AG09309 (cell line): Measurements from ENCODE around the gene GATAD2A.
"Not testable (repeated sequence)": the region's sequence is repeated elsewhere in the genome, so short reads cannot be mapped to it uniquely, and the experiment has no call there.

Source experiments
- DNase-seq: peaks from one replicate; pipeline ENCODE4 v3.0.0-alpha.2; 2010; ENCODE audit warnings: low read depth
- H3K4me3 ChIP-seq: 2 replicates; pipeline ENCODE4 v1.5.1; 2011; ENCODE audit warnings: mild to moderate bottlenecking, low read depth, low read length, moderate library complexity; ENCODE audit not compliant: control insufficient read depth
- TF ChIP-seq, protein P1 (sequence below): IDR thresholded peaks from 2 replicates; pipeline ENCODE4 v1.5.1; 2011; ENCODE audit warnings: mild to moderate bottlenecking, low read depth, low read length, inconsistent platforms; ENCODE audit not compliant: insufficient read depth, control insufficient read depth; ENCODE audit errors: missing control alignments

Gene GATAD2A

DNA sequence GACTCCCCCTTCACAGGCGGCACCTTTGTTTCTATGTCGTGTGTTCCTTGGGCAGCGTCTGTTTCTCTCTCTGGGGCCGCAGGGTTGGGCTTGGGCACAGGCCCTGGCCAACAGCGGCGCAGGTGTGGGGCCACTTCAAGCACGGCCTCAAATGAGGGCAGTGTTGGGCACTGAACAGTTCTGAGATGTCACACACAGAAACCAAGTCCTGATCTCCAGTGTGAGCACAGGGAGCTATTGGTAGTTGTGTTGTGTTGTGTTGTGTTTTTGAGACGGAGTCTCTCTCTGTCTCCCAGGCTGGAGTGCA is 42.7 kb downstream of the GATAD2A start:
- H3K4me3 ChIP-seq, result no peak overlapping the region
- no peak for DNase-seq
- TF ChIP-seq, protein P1, sequence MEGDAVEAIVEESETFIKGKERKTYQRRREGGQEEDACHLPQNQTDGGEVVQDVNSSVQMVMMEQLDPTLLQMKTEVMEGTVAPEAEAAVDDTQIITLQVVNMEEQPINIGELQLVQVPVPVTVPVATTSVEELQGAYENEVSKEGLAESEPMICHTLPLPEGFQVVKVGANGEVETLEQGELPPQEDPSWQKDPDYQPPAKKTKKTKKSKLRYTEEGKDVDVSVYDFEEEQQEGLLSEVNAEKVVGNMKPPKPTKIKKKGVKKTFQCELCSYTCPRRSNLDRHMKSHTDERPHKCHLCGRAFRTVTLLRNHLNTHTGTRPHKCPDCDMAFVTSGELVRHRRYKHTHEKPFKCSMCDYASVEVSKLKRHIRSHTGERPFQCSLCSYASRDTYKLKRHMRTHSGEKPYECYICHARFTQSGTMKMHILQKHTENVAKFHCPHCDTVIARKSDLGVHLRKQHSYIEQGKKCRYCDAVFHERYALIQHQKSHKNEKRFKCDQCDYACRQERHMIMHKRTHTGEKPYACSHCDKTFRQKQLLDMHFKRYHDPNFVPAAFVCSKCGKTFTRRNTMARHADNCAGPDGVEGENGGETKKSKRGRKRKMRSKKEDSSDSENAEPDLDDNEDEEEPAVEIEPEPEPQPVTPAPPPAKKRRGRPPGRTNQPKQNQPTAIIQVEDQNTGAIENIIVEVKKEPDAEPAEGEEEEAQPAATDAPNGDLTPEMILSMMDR, result no peak

DNA sequence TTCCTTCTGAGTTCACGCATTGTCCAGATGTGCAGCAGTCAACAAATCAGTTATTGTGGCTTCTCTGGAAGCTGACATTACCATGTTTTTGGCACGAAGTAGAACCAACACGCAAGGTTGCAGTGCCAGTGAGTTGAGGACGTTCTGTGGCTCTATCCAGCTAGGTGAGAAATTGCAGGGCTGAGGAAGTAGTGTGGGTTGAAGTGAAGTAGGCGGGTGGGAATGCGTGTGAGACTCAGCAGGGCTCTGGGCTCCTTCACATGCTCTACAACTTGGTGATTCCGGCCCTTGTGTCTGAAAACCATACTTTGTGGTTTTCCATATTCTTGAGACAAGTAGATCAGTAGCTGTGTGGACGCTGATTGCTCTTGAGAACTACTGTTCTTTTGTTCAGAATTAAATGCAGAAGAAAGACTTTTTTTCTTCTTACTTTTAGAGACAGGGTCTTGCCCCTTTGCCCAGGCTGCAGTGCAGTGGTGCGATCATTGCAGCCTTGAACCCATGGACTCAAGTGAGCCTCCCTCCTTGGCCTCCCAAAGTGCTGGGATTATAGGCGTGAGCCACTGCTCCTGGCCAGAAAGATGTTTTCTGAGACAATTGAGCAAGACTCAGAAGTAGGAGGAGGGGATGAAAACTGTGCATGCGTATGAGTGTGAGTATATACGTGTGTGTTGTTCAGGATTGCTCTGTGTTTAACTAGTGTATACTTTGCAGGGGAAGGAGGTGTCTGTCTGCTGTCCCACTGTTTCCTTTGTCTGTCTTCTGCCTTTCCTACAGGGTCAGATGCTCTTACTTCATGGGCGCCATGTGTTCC is 46.2 kb downstream of the GATAD2A start:
- TF ChIP-seq, protein P1, result no peak

DNA sequence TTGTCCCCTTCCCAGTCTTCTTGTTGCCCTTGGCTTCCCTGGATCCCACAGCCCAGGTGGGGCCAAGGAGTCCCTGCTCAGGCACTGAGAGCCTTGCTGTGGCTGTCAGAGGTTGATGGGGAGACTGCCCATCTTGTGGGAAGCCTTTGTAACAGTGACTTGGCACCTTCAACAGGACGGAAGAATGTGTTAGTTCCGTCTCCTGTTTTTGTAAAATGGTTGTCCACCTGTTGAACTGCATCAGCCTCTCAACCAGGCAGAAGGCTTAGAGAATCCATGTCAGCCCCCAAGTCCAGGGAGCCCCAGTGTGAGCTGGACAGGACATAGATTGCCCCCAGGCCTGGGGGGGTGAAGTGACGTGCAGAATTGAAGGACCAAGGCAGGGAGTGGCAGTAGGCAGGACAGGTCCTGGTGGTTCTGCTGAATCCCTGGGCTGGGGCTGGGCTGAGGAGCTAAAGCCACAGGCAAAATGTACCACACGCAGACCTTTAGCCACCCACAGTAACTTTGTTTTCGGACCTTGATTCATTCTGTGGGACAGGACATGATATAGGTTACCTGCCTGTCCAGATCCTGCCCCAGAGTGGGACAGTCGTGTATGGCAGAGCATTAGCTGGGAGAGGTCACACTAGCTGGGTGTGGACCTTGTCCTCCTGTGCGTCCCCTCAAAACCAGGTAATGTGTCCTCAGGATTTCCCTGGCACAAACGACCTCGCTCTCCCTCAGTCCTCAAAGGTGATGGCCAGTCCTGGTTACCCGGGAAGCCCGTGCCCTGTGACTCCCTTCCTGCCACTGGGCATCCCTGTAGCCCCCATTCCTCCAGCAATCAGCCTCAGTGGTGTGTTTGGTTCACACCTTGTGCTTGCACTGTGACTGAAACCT is 47.0 kb downstream of the GATAD2A start:
- TF ChIP-seq, protein P1, result no peak
- DNase-seq, result no peak
- H3K4me3 ChIP-seq, result no peak overlapping the region

More for the DNA sequence above, 46.2 kb downstream of the GATAD2A start:
- DNase-seq, result no peak
- H3K4me3 ChIP-seq, result no peak overlapping the region

DNA sequence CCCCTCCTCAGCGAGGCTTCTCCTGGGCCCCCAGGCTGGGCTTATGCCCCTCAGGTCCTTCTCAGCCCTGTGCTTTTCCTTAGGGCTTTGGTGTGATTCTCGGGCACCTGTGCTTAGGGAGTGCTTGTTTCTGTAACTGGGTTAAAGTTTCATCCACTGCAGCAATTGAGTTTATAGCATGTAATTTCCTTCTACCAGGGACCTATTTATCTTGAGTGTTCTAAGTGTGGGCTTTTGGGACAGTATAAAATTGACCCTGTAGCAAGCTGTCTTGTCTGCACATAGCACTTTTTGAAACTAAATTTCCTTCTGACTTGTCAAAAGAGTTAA is 47.6 kb downstream of the GATAD2A start:
- TF ChIP-seq, protein P1, result no peak
- H3K4me3 ChIP-seq, result no peak overlapping the region
- no peak for DNase-seq

DNA sequence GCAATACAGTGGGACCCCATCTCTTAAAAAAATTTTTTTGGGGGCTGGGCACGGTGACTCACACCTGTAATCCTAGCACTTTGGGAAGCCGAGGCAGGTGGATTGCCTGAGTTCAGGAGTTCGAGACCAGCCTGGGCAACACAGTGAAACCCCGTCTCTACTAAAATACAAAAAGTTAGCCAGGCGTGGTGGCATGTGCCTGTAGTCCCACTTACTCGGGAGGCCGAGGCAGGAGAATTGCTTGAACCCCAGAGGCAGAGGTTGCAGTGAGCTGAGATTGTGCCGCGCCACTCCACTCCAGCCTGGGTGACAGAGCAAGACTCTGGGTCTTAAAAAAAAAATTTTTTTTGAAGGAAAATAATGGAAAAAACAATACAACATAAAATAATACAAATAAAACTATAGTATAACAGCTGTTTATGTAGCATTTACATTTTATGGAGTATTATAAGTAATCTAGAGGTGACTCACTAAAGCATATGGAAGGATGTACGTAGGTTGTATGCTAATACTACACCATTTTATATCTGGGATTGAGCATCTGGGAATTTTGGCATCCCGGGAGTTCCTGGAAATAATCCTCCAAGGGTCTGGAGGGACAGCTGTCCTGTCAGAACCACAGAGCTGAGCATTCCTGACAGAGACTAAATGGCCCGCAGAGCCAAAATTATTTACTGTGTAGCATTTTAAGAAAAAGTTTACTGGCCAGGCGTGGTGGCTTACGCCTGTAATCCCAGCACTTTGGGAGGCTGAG is 49.9 kb downstream of the GATAD2A start:
- DNase-seq, H3K4me3 ChIP-seq: not testable (repeated sequence)

DNA sequence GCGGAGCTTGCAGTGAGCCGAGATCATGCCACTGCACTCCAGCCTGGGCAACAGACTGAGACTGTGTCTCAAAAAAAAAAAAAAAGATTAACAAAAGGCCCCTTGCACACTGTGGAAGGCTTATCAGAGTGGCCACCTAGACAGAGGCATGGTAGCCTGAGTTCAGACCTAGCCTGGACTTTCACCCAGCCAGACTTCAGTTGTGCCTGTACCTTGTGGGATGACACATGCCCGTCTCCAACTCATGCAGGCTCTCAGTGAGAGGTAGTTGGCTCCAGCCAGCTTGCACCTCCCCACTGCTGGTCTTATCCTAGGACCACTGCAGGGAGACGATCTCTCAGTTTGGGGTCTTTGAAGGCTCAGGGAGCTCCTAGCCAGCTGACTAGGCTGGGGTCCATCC is 52.2 kb downstream of the GATAD2A start:
- no peak overlapping the region for H3K4me3 ChIP-seq
- TF ChIP-seq, protein P1, result no peak
- no peak for DNase-seq

DNA sequence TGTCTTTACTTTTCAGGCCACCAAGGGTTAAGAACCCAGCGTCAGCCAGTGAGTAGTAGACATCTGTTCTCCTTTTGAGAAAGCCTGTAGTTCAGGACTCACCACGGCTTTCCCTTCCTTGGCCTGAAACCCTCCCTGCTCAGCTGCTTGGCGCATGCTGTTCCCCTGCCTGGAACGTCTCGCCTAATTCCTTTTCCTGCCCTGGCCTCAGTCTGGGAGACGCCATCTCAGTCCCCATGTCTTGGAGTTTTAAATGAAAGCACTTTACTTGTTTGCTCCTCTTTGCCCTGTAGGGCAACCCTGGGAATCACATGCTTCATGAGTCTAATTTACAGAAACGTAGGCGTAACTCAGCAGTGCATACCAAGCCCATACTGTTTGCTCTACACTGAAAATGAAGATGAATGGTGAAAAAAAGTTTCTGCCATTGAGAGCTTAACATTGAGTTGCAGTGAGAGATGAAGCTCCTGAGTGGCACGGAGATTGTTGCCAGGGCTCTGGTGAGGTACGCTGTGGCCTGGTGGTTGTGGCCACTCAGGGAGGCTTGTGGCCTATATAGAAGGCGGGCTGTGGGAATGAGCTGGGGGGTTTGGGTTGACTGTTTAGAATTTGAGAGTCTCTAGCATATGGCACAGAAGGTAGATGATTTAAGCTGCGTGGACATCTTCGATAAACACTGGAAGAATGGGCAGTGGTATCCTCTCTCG is 52.8 kb downstream of the GATAD2A start:
- no peak overlapping the region for H3K4me3 ChIP-seq
- no peak for DNase-seq
- TF ChIP-seq, protein P1, result no peak
